Thyroid gland (tissue), 4 donors: Measurements from ENCODE around the gene LILRA1.

Experiments used
- POLR2A ChIP-seq, 2 donors: fragments of 450-650 bp; IDR thresholded peaks; one replicate each; pipeline ENCODE4 v1.6.1; 2017; ENCODE audit warnings: antibody characterized with exemption in 2 of 2, mild to moderate bottlenecking in 2 of 2, moderate library complexity in 1 of 2
- TF ChIP-seq, protein P1 (sequence below), 6 experiments: fragments of 200-600 bp in 3 of 6; fragments of 450-650 bp in 3 of 6; sonication (generic) in 3 of 6; IDR thresholded peaks; one replicate each; pipeline ENCODE4 v1.5.1; 2016 to 2019; ENCODE audit warnings: antibody characterized with exemption in 6 of 6, mild to moderate bottlenecking in 2 of 6, inconsistent platforms in 1 of 6, moderate library complexity in 1 of 6

DNA sequence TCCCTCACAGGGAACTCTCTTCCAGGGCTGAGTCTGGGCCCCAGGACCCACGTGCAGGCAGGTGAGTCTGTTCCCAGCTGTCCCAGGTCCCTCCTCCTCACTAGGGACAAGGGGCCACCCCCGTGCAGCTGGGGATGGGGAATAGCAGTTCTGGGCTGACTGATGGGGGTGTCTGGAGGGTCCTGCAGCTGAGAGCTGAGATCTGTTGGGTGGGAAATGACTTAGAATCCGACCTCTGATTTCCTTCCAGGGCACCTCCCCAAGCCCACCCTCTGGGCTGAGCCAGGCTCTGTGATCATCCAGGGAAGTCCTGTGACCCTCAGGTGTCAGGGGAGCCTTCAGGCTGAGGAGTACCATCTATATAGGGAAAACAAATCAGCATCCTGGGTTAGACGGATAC lies 19.4 kb upstream of the LILRA1 start:
- TF ChIP-seq, protein P1, sequence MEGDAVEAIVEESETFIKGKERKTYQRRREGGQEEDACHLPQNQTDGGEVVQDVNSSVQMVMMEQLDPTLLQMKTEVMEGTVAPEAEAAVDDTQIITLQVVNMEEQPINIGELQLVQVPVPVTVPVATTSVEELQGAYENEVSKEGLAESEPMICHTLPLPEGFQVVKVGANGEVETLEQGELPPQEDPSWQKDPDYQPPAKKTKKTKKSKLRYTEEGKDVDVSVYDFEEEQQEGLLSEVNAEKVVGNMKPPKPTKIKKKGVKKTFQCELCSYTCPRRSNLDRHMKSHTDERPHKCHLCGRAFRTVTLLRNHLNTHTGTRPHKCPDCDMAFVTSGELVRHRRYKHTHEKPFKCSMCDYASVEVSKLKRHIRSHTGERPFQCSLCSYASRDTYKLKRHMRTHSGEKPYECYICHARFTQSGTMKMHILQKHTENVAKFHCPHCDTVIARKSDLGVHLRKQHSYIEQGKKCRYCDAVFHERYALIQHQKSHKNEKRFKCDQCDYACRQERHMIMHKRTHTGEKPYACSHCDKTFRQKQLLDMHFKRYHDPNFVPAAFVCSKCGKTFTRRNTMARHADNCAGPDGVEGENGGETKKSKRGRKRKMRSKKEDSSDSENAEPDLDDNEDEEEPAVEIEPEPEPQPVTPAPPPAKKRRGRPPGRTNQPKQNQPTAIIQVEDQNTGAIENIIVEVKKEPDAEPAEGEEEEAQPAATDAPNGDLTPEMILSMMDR (IDR thresholded peaks at IDR 0.05), result no peak
- no peak for TF ChIP-seq POLR2A (IDR thresholded peaks at IDR 0.05)
